CD4-positive, alpha-beta T cell (primary cell): ENCODE results near the gene HSPA1B. TPM values are rescaled to one million over a fixed set of nuclear protein-coding genes. Genes with fewer than 3 reads are reported as not detected.

Experiments
- ATAC-seq: fragments of 200-7000 bp; cut with Tn5 transposase; one replicate; pipeline ENCODE4 v1.10.0; 2022; ENCODE audit warnings: mild to moderate bottlenecking; ENCODE audit not compliant: poor library complexity
- CTCF ChIA-PET: fragments of 350-600 bp; sonication (Branson Sonifier 250); formaldehyde crosslinking; loops from one replicate; lab custom pipeline; 2021; ENCODE audit warnings: antibody characterized with exemption, inconsistent platforms; lab: Charles Lee
- POLR2A ChIA-PET: fragments of 350-600 bp; sonication (Branson Sonifier 250); formaldehyde crosslinking; loops from one replicate; lab custom pipeline; 2021; ENCODE audit warnings: antibody characterized with exemption, inconsistent platforms; lab: Charles Lee
- DNase-seq, 14 experiments: peaks; one replicate each; pipeline ENCODE4 v3.0.0-alpha.2; 2013 to 2020; ENCODE audit warnings: mixed read lengths in 2 of 14
- H3K27ac ChIP-seq, 2 donors: one replicate each; pipeline versions ENCODE4 v1.5.1 to v1.7.0; 2013; ENCODE audit warnings: low read length in 2 of 2, low read depth in 1 of 2, mild to moderate bottlenecking in 1 of 2
- H3K27me3 ChIP-seq, 2 experiments: 1 replicate in 1 of 2; 2 replicates in 1 of 2; pipeline versions ENCODE4 v1.6.1 to v1.7.0; 2013; ENCODE audit warnings: low read length in 2 of 2, control low read depth in 1 of 2, mild to moderate bottlenecking in 1 of 2, moderate library complexity in 1 of 2; ENCODE audit not compliant: insufficient read depth in 2 of 2, control insufficient read depth in 1 of 2
- H3K36me3 ChIP-seq: one replicate; pipeline ENCODE4 v1.6.1; 2013; ENCODE audit warnings: low read length, control low read depth; ENCODE audit not compliant: insufficient read depth
- H3K4me1 ChIP-seq: one replicate; pipeline ENCODE4 v1.6.1; 2013; ENCODE audit warnings: low read length, control low read depth; ENCODE audit not compliant: insufficient read depth
- H3K4me3 ChIP-seq: one replicate; pipeline ENCODE4 v1.5.1; 2013; ENCODE audit warnings: mild to moderate bottlenecking, low read length, moderate library complexity
- H3K9me3 ChIP-seq, 2 experiments: 1 replicate in 1 of 2; 2 replicates in 1 of 2; pipeline versions ENCODE4 v1.6.1 to v1.7.0; 2013; ENCODE audit warnings: low read length in 2 of 2, mild to moderate bottlenecking in 2 of 2, control low read depth in 1 of 2, moderate library complexity in 1 of 2; ENCODE audit not compliant: control insufficient read depth in 1 of 2, insufficient read depth in 1 of 2
- H3K27ac Mint-ChIP-seq: one replicate; pipeline ENCODE4 v1.8.0; 2020; ENCODE audit warnings: mixed read lengths
- H3K27me3 Mint-ChIP-seq: one replicate; pipeline ENCODE4 v1.8.0; 2021; ENCODE audit warnings: mixed read lengths
- H3K36me3 Mint-ChIP-seq: one replicate; pipeline ENCODE4 v1.8.0; 2021; ENCODE audit warnings: low read depth, mixed read lengths
- H3K4me1 Mint-ChIP-seq: one replicate; pipeline ENCODE4 v1.8.0; 2021; ENCODE audit warnings: low read depth, mixed read lengths
- H3K4me3 Mint-ChIP-seq: one replicate; pipeline ENCODE4 v1.8.0; 2020; ENCODE audit warnings: mild to moderate bottlenecking, mixed read lengths
- H3K9me3 Mint-ChIP-seq: one replicate; pipeline ENCODE4 v1.8.0; 2020; ENCODE audit warnings: mixed read lengths
- CTCF ChIP-seq: fragments of 200-600 bp; IDR thresholded peaks from one replicate; pipeline ENCODE4 v1.8.0; 2022; ENCODE audit warnings: antibody characterized with exemption, mild to moderate bottlenecking
- intact Hi-C, 2 experiments: fragments of 100-400 bp; cut with DNase I in 1 of 2; cut with micrococcal nuclease in 1 of 2; formaldehyde crosslinking; loops; one replicate each; pipeline versions ENCODE4 v1.15.1 to v1.9.0; 2023 to 2025; cut with DNase I, micrococcal nuclease
- total RNA-seq, 174 experiments: library from RNA in 2 of 174; stranded (reverse) in 2 of 174; gene quantifications; one replicate each; pipeline ENCODE4 v1.2.3 and lab custom pipeline; 2021 to 2026

Gene HSPA1B
- total RNA-seq, 2 experiments from 2014 or later: 8.3 to 9.8 TPM

- CTCF ChIA-PET: no interaction called here
- H3K4me1 ChIP-seq: peaks cover 37% of the 10 kb centered on the region
- POLR2A ChIA-PET: interaction anchor here (1.4 to 2.9 kb wide), 12 partner anchors 18 to 1110 kb away, joined by 7 to 36 read pairs (median 11); partner anchors contain the start of genes BAG6, DDX39B, EHMT2 and MSH5
- Mint-ChIP-seq H3K27ac (peak overlapping the region; percentile 91), H3K4me3 (peak overlapping the region; percentile 88), H3K9me3 (no peaks in the 10 kb centered on the region), H3K4me1 (peaks cover 28% of the 10 kb centered on the region), H3K36me3 (peaks cover 41% of the 10 kb centered on the region), H3K27me3 (no peaks in the 10 kb centered on the region)
- ATAC-seq: no peak
- no peaks in the 10 kb centered on the region for H3K9me3 ChIP-seq
- no peaks in the 10 kb centered on the region for H3K27me3 ChIP-seq
- TF ChIP-seq CTCF: no peak
- H3K27ac ChIP-seq: peak overlapping the region; percentile 75 to 94
- no peak for DNase-seq
- peaks cover 36% of the 10 kb centered on the region for H3K36me3 ChIP-seq
- peak overlapping the region; percentile 99 for H3K4me3 ChIP-seq
- intact Hi-C loops: loop anchor here (1.0 to 10.0 kb wide), 5 partner anchors 28 to 1433 kb away; partner anchors contain the start of genes BAG6 (in 1 of the 2), EHMT2 (in 1 of the 2) and RGL2 (in 1 of the 2)
Observed at GRCh38 chr6:31861919-31862343, 34.4 kb downstream of the HSPA1B start.

GRCh38 chr6:31862344-31863235 lies 35.1 kb downstream of the HSPA1B start, which contains the start of gene NEU1:
TSS of gene NEU1 (minus strand) at chr6:31862821. CDS start at chr6:31862776, 45 bp downstream.
- CTCF ChIA-PET: interaction anchor here (0.7 to 2.2 kb wide), 5 partner anchors 24 to 202 kb away, joined by 3 to 11 read pairs (median 4); partner anchors contain the start of gene C6orf47

More at GRCh38 chr6:31862344-31863235, 35.1 kb downstream of the HSPA1B start, which contains the start of gene NEU1:
- H3K4me1 ChIP-seq: peaks cover 37% of the 10 kb centered on the region
- H3K27me3 ChIP-seq: no peaks in the 10 kb centered on the region
- H3K36me3 ChIP-seq: peaks cover 30% of the 10 kb centered on the region
- POLR2A ChIA-PET: interaction anchor here (0.7 to 2.9 kb wide), 28 partner anchors 16 to 1109 kb away, joined by 3 to 36 read pairs (median 6); partner anchors contain the start of genes ABHD16A, ATF6B, BAG6 and C6orf47
- peak within 1 kb of the TSS; percentile 91 for H3K27ac Mint-ChIP-seq
- H3K9me3 Mint-ChIP-seq: no peaks in the 10 kb centered on the region
- no peaks in the 10 kb centered on the region for H3K9me3 ChIP-seq
- intact Hi-C loops: loop anchor here (1.0 to 10.0 kb wide), 5 partner anchors 28 to 1432 kb away; partner anchors contain the start of genes BAG6 (in 1 of the 2), DDX39B (in 1 of the 2) and RGL2 (in 1 of the 2)
- no peak for TF ChIP-seq CTCF
- H3K4me3 Mint-ChIP-seq: peak within 1 kb of the TSS; percentile 88
- H3K4me3 ChIP-seq: peak within 1 kb of the TSS; percentile 99
- H3K36me3 Mint-ChIP-seq: peaks cover 35% of the 10 kb centered on the region
- peaks cover 28% of the 10 kb centered on the region for H3K4me1 Mint-ChIP-seq
- peak; percentile 95 to 100 (median 98) for DNase-seq
- peak; percentile 93 for ATAC-seq
- H3K27ac ChIP-seq: peak within 1 kb of the TSS; percentile 80 to 96
- no peaks in the 10 kb centered on the region for H3K27me3 Mint-ChIP-seq
